Measurements from ENCODE around the gene PRPS1L1.
A peak's percentile ranks its signal among the peaks of the same experiment; 100 is the strongest.

The PRPS1L1 gene

DNA sequence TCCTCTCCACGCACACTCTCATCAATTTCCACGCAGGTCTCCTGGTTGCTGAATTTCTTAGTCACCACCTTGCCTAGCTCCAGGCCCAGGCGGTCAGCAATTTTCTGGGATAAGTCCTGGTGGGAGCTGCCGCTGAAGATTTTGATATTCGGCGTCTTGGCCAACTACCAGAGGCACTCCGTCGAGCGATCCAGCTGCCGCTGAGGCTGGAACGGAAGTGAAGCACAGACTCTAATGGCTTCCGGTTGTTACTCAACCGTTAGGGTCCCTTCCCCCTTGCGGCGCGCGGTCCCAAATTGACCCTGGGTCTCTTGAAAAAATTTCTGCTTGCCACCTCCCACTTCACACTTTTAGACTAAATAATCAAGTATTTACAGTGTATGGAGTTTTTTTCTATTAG is at the start of gene PRPS1L1:
Gene PRPS1L1 (minus strand): TSS at position 219 of the 400 bp plus-strand sequence.
- no peak for DNase-seq

DNA sequence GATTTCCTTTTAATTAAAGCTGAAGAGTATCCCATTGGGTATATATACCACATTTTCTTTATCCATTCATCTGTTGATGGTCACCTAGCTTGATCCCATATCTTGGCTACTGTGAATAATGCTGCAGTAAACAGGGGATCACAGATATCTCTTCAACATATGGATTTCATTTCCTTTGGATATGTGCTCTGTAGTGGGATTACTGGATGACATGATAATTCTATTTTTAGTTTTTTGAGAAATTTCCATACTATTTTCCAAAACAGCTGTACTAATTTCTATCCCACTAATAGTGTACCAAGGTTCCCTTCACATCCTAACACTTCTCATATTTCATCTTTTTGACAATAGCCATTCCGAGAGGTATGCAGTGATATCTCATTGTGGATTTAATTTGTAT is 48.8 kb upstream of the PRPS1L1 start:
- no peak for DNase-seq

DNA sequence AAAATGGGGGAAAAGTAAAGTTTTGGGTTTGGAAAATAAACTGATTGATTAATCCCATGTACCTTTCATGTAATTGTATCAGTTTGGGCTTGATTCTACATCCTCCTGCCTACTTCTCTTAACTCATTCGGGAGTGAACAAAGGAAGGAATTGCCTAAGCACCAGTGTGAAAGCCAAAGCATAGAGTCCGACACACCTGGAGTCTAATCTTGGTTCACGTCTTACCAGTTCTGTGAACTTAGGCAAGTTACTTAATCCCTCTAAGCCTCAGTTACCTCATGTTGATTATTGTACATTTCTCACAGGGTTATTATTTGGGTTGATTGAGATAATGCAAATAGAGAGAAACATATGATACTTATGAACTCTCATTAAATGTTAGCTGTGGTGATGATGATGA is 41.1 kb upstream of the PRPS1L1 start:
- no peak for DNase-seq

DNA sequence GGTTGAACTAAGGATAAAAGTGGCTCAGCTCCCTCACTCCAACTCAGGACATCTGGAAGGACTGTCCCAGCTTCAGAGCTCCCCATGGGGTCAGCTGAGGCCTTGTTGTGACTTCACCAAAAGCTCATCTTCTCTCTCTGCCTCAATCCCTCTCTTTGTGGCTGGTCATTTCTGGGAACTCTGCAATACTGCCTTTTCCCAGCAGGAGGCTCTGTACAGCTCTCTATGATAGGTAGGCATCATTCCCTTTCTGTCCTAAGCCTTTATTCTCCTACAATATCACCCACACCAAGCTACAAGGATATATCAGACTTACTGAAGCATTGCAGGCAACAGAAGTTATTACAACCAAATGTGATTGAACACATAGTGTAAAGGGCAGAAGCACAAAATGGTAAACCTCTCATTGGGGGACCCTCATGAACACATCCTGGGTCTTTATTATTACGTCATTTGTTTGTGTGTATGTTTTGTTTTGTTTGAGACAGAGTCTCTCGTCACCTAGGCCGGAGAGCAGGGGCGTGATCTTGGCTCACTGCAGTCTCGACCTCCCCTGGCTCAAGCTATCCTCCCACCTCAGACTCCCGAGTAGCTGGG is 36.7 kb upstream of the PRPS1L1 start:
- peak; percentile 14 for DNase-seq

DNA sequence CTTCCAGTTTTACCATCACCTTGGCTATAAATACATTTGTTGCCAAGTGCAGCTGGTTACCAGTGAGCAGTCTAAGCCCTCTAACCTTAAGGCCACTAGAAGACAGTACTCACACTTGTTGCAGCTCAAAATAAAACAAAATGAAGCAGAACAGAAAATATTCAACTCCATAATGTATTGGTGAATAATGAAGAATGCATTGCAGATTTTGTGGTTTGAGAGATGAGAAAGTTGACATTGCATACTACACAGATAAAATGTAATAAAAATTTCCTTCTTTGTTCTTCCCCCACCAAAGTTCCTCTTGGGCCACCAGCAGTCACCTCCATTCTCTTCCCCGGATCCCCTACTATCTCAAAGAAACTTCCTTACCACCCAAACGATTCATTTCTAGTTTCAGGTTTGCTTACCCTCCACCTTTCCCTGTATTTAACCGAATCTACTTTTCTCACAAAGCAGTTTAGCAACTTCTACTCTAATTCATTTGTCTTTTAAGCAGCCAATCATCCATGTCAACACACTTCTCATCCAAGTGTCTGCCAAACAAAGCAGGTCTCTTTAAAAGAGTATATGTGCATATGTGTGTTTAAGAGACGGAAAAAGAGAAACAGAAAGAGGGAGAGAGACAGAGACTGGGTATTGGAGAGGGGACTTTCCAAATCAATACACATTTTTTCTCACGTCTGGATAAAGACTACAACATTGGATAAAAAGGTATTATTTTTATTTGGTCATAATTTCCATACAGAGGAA is 35.7 kb upstream of the PRPS1L1 start:
- no peak for DNase-seq

DNA sequence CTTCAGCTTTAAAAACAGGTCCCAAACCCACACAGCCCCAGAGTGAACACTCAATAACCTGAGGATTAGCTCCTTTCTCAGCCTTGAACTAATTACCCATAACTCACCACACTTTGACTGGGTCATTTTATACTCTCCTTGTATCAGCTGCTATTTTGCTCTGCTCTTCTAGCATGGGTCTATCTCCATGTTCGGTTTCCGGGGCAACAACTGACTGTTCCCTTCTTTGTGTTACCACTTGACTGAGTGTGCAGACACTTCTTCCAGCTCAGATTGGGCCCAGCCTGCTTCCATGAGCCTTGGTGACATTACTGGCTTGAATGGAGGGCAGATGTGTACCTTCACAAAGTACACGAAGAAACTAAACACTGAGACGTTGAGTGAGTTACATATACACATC is 31.5 kb upstream of the PRPS1L1 start:
- no peak for DNase-seq

DNA sequence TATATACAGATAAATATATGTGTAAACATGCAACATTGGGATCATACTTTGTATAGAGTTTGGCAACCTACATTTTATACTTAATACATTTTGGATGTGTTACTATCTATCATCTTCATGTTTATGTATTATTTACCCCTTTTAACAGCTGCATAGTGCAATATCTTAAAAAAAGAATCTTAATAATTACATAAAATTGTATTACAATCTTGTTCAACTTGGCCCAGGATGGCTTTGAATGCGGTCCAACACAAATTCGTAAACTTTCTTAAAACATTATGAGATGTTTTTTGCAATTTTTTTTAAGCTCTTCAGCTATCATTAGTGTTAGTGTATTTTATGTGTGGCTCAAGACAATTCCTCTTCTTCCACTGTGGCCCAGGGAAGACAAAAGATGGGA is 26.3 kb upstream of the PRPS1L1 start:
- DNase-seq = no peak

DNA sequence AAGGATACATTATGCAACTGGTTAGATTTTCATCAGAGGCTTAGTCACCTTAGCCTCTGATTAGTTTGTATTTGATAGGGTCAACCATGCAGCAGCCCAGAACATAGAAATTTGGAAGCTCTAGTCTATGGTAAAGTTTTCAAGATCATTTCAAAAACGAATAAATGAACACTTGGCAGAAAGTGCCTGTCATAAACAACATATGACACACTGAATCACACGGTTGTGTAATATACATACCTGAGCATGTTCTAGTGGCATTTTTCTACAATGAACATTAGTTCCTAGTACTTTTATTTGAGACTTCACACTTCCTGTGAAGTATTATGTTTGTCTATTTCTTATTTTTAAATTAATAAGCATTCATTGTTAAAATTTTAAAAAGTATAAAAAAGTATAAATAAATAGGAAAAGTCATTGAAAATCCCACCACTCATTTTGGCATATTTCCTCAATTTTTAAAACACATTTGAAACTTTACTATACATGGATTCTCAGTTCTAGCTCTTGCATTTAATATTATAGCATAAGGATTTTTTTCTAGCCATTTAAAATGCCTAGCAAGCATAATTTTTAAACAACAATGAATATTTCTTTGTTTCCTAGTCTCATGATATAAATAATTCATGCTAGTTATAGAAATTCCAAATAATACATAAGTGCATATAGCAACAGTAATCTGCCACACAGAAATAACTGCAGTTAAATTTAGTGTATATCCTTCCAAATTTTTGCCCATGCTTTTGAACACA is 25.7 kb upstream of the PRPS1L1 start:
- DNase-seq = no peak

DNA sequence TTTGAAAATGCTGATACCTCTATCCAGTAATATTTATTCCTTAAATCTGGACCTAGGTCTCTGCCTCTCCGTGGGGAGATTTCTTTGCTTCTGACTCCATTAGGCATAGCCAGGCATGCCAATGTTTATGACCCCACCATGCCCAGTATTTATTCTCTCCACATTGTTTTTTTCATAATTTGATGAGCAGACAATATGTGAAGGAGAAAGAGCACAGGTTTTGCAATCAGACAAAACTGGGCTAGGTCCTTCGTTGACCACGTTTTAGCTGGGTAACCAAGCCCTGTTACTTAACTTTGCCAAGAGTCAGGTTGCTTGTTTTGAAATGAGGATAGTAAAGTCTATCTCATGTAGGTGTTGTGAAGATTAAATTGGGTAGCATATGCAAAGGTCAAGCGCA is 21.6 kb upstream of the PRPS1L1 start:
- DNase-seq = no peak

DNA sequence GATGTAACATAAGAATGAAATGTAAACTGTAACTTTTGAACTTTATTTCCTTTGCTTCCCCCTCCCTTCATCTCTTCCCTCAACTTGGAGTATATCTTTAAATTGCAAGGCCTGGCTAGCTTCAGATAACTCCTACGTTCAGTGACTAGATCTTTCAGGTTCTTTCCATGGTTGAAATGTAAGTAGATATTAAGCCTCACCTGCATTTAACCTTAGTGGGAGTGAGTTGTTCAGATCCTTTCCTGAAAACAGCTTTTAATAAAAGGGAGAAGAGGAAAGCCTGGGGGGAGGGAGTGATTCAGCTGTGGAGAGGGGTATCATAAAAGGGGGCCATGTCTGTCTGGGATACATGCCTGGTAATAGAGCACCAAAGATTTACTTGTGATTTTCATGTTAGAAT is 19.0 kb upstream of the PRPS1L1 start:
- no peak for DNase-seq

DNA sequence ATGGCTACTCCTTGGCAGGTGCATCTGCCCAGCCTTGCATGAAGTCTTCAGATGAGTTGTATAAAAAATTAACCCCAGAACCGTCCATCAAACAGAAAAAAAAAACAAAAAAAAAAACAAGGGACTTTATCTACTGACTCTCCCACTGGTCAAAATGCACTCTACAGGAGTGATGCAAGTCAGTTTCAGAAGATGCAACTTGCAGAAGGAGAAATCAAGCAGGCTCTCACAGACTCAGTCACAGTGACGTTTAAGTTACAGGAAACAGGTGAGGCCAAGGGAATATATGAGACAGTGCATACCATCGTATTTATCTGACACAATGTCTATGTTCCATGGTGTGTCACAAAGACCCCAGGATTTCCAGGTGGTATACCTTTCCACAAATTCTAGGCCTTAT is 17.5 kb upstream of the PRPS1L1 start:
- no peak for DNase-seq

DNA sequence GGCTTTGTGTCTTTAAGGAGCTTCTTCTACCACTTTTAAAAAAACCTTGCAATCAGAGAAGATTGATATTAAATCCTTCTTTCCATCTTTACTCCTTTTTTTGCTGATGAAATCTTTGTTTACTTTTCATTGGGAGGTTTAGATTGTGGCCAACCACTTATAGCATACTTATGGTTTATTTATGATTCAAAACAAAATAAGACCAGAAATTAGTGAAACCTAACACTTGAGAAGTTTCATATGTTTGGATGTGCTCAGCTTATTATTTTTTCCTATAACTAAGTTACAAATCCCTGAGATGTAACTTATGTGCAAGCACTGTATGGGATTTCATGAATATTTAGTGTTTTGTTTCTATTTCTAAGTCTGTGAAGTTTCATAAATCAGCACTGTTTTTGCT is 13.5 kb upstream of the PRPS1L1 start:
- DNase-seq = no peak

DNA sequence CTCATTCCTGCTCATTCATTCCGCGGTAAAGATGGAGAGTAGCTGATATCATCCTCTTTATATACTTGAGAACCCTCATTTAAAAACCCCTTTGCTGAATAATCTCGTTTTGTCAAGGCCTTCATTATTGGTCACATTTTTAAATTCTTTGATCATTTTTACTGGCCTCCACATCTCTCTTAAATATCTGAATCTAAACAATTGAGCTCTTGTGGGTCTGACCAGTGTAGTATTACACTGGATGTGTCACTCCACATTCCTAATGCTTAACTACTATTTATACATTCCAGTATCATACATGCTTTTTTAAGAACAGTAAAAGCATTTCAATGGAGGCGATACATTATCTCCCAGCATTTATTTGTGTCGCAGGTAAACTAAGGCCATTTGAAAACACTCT is 12.6 kb upstream of the PRPS1L1 start:
- DNase-seq = no peak

DNA sequence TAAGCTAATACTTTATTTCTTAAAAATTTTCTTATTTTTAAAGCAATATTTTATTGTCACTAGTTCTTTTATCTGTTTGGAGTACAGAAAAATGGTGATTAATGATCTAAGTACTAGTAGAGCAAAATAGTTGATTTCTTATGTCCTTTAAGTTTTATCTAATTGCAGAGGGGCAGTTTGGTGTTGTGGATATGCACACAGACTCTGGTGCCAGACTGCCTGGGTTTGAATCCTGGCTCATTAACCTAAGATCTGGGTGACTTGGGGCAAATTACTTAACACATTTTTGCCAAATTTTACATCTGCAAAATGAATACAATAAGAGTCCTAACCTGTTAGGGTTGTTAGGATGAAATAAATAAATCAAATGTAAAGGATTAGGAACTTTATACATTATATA is 10.7 kb upstream of the PRPS1L1 start:
- DNase-seq = no peak

DNA sequence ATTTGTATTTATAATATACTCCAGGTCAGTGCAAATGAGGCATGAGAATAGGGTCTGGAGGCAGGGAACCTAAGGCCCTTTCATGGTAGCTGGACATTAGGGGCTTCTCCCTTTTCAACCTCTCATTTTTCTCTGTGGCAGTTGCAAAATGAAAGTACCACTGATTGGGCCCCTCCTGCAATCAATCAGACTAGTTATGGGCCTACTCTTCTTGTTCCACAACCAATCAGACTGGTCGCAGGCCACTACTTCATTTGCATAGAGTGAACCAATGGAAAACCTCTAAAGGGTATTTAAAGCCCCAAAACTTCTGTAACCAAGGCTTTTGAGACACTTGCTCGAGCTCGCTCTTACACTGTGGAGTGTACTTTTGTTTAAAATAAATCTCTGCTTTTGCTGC is 10.0 kb upstream of the PRPS1L1 start:
- DNase-seq = no peak

DNA sequence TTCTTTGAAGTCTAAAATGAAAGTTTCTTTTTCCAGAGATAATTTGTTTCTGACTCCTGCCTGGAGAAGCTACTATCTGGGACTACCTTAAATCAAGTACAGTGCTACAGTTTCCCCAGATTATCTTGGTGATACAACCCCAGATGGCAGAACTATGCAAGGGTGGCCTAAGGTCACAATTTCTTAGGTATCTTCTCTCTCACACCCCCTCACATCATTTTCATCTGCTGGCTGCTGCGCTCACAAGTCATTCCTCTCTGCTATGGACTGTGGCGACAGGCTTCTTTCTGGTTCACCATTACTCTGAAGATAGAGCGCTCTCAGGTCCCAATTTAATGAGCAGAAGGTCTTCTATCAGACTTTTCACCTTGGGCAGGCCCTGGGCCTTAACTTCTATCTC is 9.1 kb upstream of the PRPS1L1 start:
- DNase-seq = no peak

DNA sequence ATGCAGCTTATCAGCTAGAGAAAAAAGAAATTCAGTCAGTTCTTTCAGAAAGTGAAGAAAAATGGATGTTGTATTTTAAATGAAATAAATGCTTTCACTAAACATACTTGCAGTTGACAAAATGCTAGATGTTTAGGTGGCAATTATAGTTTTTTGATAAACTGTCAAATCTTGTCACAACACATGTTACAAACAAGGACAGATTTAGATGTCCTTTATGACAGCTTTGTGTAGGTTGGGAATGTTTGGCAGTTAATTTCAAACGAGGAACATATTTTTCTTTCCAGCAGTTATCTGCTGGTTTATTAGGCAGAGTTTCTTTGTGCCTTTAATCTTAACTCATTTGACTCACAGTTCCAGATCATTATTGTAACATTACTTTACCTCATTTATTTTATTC is 3.1 kb upstream of the PRPS1L1 start:
- no peak for DNase-seq

DNA sequence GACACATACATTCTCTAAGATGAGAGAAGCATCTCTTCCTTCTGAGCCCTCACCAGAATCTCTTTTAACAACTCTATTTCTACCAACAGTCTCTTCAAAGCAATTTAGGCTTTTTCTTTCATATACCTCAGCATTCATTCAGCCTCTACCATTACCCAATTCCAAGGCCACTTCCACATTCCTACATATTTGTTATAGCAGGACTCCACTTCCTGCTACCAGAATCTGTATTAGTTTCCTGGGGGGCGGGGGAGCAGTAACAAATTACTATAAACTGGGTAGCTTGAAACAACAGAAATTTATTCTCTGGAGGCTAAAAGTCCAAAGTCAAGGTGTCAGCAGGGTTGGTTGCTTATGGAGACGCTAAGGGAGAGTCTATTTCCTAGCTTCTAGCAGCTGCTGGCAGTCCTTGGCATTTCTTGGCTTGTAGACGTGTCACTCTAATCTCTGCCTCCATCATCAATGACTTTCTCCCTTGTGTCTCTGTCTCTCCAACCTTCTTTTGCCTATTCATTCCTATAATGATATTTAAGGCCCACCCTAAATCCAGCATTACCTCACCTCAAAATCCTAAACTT is 7.4 kb downstream of the PRPS1L1 start:
- DNase-seq = no peak

DNA sequence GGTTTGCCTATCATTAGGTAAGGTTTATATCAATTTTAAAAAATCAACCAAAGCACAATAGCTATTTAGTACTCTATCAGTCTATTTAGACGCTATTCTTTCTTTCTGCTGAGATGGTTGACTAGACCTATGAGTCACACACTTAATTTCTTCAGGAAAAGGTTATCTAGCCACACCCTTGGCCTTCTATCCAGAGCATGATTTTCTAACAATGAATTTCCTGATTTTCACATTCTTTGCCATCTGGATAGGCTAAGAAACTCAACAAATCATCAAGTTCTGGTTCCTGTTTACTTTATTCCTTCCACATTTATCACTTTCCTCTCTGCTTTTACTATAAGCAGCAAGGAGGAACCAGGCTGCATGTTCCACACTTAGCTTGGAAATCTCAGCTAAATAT is 8.1 kb downstream of the PRPS1L1 start:
- DNase-seq = no peak

DNA sequence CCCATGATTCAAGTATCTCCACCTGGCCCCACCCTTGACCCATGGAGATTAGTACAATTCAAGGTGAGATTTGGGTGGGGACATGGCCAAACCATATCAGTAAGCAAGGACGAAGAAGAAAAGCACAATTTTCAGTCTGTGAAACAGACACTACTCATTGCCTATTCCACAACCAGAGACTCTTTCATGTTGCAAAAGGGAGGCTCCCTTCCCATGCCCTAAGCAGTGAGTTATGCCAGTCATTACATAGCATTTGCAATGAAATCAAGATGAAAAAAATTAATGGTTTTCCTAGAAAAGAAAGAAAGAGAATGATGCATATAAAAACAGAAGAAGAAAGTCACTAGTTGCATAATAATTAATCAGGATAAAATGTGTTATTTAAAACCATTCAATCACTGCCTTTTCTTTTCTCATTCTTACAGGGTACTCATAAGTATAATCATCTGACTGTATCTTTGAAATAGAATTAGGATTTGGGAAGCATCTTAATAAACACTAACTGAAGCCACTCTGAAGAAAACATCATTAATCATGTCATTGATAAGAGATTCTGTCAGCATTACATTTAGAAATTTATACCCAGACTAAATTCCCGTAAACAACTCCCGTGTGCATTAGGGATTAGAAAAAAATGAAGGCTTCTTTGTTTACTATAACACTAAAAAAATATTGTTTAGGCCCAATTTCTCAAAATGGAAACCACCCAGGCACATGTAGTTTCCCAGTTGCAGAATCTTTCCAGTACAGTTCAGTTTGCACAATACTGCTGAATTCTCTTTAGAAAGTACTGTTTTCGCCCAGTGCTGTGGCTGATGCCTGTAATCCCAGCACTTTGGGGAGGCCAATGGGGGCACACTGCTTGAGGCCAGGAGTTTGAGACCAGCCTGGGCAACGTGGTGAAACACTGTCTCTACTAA is 9.1 kb downstream of the PRPS1L1 start:
- no peak for DNase-seq

DNA sequence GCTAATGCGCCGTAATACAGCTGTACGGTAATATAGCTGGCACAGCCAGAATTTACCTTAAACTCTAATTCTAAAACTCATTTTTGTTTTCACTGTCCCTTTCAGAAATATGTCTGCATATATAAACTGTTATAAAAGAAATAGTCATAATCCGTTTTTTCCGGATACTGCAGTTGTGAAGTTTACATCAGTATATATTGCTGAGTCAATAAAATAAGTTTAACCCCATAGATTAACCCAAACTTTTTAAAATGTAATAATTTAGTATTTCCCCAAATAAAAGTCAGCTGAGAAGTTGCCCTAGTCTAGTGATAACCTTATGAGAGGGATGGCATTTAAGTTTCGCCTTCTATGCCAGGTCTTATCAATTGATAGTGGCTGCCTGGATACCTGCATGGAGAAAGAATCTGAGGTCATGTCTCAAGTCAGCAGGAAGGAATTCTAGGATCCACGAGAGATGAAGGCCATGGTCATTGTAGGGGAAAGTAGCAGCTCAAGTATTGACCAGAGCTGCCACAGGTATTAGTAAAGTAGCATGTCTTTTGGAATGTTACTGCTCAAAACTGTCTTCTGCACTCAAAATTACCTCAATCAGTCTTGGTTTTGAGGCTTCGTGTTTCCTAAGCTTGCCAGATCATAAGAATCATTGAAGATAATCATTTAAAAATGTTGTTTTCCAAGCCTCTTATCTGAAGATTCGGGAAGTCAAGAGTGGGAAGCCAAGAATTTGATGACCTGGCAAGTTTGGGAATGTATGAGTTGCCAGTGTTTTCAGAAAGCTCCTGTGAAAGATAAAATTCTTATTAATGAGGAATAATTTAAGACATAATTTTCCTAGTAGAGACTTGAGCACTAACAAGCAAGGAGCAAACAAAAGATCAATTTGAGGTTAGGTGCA is 10.8 kb downstream of the PRPS1L1 start:
- DNase-seq = no peak

DNA sequence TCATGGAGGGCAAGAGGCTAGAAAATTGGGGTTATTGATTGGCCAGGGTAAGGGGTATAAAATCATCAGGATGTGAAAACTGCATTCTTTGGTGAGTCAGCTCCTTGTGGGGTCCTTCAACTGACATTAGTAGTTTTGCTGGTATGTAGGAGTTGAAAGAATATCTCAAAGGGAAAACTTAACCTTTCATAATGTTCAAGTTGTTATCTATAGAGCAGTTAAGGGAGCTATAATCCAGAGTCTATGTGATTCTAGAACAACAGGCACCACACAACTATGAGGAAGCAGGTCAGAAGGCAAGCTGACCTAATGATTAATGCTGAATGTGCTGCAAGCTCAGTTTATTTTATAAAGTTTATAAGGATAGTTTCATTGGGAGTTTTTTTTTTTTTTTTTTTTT is 13.7 kb downstream of the PRPS1L1 start:
- no peak for DNase-seq
